ENCODE data around the gene KRT82.
"Not testable (repeated sequence)": the region's sequence is repeated elsewhere in the genome, so short reads cannot be mapped to it uniquely, and the experiment has no call there.

Gene KRT82

DNA sequence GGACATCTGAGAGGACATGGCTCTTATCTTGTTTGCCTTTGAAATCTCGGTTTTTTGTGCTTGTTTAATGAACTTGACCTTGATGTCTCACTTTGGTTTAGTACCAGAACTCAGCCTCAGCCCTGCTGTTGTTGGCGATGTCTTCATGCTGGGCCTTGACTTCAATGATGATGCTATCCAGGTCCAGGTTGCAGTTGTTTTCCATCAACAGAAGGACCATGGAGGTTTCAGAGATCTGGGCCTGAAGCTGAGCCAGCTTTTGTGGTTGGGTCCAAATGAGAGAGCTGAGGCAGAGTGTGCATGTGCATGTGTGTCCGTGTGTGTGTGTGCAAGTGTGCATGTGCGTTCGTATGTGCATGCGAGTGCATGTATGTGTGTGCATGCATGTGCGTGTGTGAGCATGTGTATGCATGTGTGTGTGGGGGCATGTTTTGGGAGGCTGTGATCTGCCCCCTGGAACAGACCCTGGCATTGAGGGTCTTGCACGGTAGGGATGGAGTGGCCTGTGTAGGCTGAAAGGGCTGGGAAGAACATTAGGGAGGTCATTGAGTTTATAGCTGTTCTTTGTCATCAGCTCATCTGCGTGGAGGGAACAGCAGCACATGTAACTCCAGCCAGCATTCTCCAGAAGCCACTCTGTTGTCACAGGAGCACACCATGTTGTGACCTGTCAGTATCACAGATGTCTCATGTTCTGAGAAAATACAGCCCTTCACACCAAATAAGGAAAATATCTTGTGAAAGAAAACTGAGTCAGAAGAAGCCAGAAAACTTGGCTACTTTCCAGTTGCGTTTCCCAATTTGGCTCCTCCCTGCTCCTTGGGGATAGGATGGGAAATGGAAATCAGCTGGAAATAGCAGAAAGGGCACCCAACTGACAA is 10.0 kb upstream of the KRT82 start:
- DNase-seq, result no peak

DNA sequence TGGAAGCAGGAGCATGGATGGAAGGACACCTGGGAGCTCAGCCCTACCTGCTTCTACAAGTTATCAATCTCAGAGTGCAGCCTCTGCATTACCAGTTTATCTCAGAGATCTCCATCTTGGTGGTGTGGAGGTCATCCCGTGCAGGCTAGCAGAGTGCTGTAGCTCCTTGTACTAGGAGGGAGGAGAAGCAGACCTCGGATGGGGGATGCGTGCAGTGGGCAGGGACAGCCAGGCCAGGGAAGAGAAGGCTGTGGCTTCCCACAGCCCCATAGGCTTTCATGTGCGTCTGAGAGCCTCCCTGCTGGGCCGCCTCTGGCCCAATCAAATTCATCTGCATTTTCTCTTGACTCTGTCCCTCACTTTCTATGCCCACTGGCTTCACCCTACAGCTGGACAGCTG is 8.8 kb upstream of the KRT82 start:
- DNase-seq, result no peak
- in situ Hi-C loops (cut with MboI; ENCODE audit: low pct_unique_long_range_greater_than_20kb, low sequenced_read_pairs), result no loop called here

More for the DNA sequence above, 10.0 kb upstream of the KRT82 start:
- in situ Hi-C loops (cut with MboI; ENCODE audit: low pct_unique_long_range_greater_than_20kb, low sequenced_read_pairs), result no loop called here

DNA sequence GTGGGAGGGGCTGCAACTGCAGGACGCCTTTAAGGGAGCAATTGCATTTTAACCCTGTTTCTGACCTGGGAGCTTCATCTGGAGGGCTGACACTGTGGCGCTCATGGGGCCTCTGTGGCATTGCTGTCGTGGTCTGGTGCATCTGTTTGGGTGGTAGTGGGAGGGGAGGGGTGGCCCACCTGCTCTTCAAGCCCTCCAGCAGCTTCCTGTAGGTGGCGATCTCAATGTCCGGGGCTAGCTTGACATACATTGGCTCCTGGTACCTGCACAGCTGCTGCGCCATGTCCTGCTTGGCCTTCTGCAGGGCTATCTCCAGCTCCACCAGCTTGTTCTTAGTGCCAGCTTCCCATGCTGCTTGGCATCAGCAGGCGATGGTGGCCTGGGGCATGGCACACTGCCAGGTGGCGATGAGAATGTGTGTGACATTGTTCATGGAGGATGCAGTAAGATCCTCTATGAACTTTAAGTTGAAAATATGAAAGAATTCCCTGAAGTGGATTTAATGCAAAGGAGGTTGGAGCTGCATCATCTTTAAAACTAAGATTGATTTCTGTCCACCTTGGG is 7.7 kb upstream of the KRT82 start:
- no peak for DNase-seq
- in situ Hi-C loops (cut with MboI; ENCODE audit: low pct_unique_long_range_greater_than_20kb, low sequenced_read_pairs), result no loop called here

DNA sequence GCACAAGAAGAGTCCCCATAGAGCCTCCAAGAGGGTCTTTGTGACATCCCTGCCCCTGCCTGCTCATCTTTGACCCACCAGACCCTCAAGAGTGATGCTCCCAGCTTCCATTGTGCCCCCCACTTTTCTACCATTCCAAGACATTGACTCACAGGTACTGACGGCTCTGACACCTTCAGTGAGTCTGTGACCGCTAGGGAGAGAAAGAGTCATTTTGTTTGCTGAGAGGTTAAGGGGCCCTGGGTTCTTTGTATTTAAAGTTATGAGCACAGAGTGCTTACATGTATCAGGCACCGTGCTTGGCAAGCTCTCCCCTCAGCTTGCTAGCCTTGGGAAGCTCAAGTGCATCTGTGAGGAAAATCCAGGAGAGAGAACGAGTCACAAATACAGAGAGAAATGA is 7.1 kb upstream of the KRT82 start:
- DNase-seq, result no peak
- in situ Hi-C loops (cut with MboI; ENCODE audit: low pct_unique_long_range_greater_than_20kb, low sequenced_read_pairs), result no loop called here

DNA sequence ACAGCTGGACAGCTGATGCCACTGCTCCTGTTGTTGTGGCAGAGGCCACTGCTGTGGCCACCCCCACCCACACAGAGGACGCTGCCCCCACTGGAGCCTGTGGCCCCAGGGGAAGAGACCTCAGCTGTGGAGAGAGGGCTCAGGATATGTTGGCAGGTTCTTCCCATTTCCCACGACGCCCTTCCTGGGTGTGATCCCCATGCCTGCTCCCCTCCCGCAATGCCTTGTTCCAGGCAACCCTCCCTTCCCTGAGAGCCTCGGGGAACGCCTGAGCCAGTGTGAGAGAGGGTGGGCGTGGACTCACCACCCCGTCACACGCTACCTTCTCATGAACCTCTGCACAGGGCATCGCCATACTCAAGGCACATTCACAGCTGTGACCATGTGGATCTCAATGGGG is 5.7 kb upstream of the KRT82 start:
- no peak for DNase-seq
- in situ Hi-C loops (cut with MboI; ENCODE audit: low pct_unique_long_range_greater_than_20kb, low sequenced_read_pairs), result no loop called here

DNA sequence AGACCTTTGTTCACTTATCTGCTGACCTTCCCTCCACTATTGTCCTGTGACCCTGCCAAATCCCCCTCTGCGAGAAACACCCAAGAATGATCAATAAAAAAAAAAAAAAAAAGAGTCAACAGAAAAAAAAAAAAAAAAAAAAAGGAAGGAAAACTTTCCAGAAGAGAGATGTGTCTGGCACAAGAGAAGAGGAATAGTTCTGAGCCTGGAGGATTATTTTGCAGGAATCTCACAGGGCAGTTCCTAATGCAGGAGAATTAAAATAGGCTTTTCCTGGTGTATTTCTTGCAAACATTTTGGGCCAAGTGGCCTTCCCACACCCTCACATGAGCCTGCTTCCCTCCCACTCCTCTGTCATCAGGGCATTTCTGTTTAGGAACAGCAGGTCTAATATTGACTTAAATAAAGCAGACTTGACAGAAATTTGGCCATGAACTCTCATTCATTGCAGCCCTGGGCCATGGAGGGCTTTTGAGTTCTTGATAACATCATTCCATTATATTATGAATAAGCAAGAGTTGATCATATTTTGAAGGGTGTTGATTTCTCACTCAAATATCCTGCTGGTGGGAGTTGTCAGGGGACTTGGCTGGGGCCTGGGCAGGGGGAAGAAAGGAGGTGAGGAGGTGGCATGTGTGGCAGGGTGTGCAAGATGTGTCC is 4.6 kb upstream of the KRT82 start:
- in situ Hi-C loops (cut with MboI; ENCODE audit: low pct_unique_long_range_greater_than_20kb, low sequenced_read_pairs); DNase-seq: not testable (repeated sequence)

DNA sequence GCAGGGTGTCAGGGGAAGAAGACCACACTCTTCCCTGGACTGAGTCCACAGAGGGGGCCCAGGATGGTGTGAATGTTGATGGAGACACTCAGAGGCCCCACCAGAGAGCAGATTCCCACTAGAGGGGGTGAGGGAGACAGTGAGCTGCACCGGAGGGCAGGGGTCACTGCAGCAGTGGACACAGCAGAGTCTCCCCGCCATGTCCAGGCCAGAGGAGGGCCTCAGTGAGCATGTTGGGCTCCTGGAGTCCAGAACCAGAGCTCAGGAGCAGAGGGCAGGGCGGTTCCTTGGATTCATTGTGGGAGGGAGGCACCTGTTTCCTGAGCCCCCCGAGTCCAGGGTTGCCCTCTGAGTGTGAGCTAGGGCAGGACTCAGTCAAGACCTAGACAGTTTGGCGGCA is 1.8 kb upstream of the KRT82 start:
- in situ Hi-C loops (cut with MboI; ENCODE audit: low pct_unique_long_range_greater_than_20kb, low sequenced_read_pairs), result no loop called here
- DNase-seq, result no peak

DNA sequence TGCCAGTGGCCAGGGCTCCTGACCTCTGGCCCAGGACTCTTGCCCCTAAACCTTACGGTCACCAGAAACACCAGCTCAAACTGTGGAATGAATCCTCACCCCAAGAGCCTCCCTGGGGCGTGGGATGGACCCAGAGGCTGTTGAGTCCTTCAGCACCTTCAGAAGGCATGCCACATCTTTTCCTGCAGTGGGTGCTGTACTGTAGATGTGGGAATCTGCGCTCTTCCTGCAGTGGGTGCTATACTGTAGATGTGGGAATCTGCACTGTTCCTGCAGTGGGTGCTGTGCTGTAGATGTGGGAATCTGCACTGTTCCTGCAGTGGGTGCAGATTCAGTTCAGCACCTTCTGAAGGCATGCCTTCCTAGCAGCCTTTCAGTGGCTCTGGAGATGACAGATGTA is 1.2 kb downstream of the KRT82 start:
- in situ Hi-C loops (cut with MboI; ENCODE audit: low pct_unique_long_range_greater_than_20kb, low sequenced_read_pairs), result no loop called here

DNA sequence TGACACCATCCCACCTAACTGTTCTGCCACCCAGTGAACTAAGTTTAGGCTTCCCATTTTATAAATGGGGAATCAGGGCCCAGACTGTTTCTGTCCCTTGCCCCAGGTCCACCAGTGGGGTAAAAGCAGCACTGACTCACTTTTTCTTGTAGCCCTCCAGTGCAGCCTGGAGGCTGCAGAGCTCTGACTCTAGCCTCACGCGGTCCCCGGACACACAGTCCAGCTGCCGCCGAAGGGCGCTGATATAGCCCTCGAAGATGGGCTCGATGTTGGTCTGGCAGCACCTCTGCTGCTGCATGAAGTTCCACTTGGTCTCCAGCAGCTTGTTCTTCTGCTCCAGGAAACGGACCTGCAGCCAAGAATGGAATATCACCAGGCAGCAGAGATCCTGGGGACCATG is 2.6 kb downstream of the KRT82 start:
- in situ Hi-C loops (cut with MboI; ENCODE audit: low pct_unique_long_range_greater_than_20kb, low sequenced_read_pairs), result no loop called here
- no peak for DNase-seq

More for the DNA sequence above, 1.2 kb downstream of the KRT82 start:
- DNase-seq, result no peak

DNA sequence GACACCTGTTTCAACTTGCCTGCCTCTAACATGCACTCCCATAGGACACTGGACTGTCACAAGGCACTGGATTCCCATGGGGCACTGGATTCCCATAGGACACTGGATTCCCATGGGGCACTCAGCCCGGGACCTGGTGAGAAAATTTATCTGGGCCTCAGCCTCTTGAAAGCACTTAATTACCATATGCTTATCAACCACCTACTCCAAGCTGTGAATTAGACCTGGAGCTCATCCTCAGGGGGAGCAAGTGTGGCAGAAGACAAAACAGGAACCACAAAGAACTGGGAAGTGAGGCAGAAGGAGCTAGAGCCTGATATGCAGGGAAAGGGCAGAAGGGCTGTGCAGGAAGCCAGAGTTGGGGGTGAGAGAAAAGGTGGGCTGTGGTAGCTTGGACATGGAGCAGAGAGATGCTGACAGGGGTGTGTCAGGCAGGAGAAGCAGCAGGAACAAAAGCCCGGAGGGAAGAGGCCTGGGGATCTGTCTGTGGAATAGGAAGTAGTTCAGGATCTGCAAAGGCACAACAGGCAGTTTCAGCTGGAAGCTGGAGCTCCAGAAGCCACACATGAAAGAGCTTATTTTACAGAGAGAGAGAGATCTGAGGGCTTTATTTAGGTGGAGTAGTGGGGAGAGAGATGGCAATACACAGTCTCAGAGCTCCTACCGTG is 3.1 kb downstream of the KRT82 start:
- no peak for DNase-seq
- in situ Hi-C loops (cut with MboI; ENCODE audit: low pct_unique_long_range_greater_than_20kb, low sequenced_read_pairs), result no loop called here

DNA sequence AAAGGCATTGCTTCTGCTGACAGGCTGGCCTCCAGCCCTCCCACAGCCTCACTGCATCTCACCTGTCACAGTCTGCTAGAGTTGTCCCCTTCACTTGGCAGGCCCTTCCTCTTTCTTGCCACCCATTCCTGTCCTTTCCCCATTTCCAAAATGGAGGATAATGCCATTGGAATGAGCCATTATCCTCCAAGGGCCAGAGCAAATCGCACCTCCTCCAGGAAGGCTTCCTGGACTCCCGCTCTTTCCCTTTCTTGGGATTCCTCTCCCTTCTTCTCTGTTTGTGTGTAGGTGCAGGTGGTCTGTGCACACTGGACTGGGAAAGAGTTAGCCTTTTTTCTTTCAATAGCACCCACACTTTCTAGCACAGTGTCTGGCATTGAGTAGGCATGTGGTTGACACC is 3.8 kb downstream of the KRT82 start:
- in situ Hi-C loops (cut with MboI; ENCODE audit: low pct_unique_long_range_greater_than_20kb, low sequenced_read_pairs), result no loop called here
- DNase-seq, result no peak

DNA sequence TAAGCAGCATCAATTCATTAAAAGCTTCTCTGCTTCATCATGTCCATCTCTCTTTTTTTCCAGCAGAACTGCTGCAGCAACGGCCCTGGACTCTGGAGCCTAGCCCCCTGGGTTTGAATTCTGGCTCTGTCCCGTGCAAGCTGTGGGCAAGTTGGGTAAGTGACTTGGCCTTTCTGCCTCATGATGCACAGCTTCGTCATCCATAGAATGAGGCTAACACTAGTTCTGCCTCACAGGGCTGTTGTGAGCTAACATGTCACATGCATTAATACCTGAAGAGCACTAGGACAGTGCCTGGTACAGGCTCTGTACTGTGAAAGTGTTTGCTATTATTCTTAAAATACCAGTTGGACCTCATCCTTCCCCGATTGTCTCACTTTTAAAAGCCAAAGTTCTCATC is 4.2 kb downstream of the KRT82 start:
- DNase-seq, result no peak
- in situ Hi-C loops (cut with MboI; ENCODE audit: low pct_unique_long_range_greater_than_20kb, low sequenced_read_pairs), result no loop called here

DNA sequence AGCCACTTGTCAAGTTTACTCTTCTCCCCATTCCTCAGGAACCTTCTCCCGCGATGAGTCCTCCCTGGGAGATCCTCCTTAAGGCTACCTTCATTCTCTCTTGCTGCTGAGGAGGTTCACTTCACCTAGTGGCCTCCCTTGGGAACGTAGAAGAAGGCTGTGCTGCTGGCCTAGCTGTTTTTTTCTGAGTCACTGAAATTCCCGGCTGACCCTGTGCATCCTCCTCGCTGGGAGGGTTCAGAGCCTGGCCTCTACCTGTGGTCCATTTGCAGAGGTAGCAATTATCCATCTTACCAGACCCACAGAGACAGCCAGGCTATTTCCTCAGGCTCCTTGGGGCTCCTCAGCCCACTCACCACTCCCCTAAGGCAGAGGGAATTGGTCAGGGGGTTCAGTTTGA is 4.6 kb downstream of the KRT82 start:
- DNase-seq, result no peak
- in situ Hi-C loops (cut with MboI; ENCODE audit: low pct_unique_long_range_greater_than_20kb, low sequenced_read_pairs), result no loop called here

DNA sequence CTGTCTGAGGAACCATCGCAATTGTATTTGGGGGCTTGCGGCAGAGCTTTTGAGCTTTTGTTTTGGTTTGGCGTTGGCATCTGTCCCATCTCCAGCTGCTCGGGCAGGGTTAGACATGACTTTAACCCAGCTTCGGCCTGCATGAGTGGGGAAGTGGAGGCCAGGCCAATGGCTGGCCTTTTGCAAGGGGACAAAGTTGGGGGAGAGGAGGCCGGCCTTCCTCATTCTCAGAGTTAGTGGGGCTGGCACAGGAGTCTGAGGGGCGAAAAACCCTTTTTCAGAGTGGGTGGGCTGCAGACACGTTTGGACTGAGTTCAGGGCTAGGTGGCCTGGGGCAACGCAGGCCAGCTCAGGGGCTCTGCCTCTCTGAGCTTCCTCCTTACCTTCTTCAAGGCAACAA is 5.2 kb downstream of the KRT82 start:
- DNase-seq, result no peak
- in situ Hi-C loops (cut with MboI; ENCODE audit: low pct_unique_long_range_greater_than_20kb, low sequenced_read_pairs), result no loop called here

DNA sequence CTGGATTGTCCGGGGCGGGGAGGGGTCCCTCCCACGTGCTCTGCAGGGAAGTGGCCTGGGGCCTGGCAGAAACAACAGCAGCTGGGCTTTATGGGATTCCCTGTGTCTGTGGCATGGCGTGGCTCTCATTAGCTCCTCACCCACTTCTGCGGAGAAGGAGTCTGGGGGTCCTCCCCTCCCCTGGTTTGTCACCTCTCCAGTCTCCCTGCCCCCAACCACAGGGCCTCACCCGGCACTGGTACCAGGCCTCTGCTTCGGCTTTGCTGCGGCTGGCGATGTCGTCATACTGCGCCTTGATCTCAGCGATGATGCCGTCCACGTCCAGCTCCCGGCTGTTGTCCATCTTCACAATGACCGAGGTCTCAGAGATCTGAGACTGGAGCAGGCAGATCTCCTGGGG is 6.4 kb downstream of the KRT82 start:
- in situ Hi-C loops (cut with MboI; ENCODE audit: low pct_unique_long_range_greater_than_20kb, low sequenced_read_pairs), result loop anchor here (25.0 kb wide), 1 partner anchor 588 kb away; no protein-coding TSS in a partner anchor

DNA sequence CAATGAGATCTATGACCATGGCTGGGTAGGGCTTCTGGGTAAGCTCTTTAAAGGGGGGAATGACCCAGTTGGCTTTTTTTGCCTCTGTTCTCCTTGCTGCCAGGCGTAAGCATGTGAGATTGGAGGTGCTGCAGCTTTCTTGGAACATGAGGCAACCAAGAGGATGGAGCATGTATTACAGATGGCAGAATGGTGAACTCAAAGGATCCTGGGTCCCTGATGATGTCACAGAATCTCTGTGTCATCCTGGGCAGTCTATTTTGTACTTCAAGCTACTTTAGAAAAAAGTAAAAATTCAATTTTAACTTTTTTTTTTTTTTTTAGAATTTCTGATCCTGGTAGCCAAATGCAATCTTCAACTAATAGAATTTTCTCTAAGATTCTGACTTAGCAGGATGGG is 8.0 kb downstream of the KRT82 start:
- DNase-seq, result no peak
- in situ Hi-C loops (cut with MboI; ENCODE audit: low pct_unique_long_range_greater_than_20kb, low sequenced_read_pairs), result loop anchor here (25.0 kb wide), 1 partner anchor 589 kb away; no protein-coding TSS in a partner anchor

More for the DNA sequence above, 6.4 kb downstream of the KRT82 start:
- no peak for DNase-seq

DNA sequence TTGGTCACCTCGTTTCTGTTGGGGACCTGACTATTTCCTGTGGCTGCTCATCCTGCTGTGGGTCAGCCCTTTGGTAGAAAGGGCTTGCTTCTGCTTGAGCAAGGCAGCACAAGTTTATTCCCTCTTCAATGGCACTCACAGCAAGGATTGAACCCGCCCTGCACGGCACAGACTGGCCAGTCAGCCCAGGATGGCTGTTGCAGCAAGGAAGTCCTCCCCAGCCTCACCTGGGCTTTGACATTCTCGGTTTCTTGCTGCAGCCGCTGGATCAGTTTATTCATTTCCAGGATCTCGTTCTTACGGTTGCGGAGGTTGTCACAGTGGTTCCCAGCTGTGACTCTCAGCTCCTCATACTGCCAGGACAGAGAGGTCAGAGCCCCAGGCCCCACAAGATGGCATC is 9.5 kb downstream of the KRT82 start:
- DNase-seq, result no peak
- in situ Hi-C loops (cut with MboI; ENCODE audit: low pct_unique_long_range_greater_than_20kb, low sequenced_read_pairs), result loop anchor here (25.0 kb wide), 1 partner anchor 591 kb away; no protein-coding TSS in a partner anchor

DNA sequence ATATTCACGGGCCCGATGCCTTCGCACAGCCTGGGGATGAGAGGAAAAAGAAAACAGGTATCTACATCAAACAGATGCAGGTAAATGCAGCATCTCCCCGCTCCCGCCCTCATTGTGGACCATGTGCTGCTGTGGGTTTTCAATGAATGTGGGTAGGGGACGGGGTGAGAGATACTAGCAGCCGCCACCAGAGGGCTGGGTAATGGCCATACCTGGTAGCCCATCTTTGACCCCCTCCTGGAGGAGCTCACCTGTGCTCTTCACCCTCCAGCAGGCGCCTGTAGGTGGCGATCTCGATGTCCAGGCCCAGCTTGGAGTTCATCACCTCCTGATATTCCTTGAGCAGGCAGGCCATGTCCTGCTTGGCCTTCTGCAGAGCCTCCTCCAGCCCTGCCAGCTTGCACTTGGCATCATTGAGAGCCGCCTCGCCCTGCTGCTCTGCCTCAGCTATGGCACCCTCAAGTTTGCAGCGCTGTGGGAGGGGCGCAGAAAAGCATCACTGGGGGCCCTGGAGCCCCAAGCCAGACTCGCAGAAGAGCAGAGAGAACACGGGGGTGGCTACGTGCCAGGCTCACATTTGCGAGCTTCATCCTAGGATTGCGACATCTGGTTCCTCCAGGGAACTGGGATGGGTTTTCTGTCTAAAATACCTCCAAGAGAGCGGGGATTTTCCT is 10.2 kb downstream of the KRT82 start:
- in situ Hi-C loops (cut with MboI; ENCODE audit: low pct_unique_long_range_greater_than_20kb, low sequenced_read_pairs), result loop anchor here (25.0 kb wide), 1 partner anchor 591 kb away; no protein-coding TSS in a partner anchor
- DNase-seq, result peak; percentile 3

DNA sequence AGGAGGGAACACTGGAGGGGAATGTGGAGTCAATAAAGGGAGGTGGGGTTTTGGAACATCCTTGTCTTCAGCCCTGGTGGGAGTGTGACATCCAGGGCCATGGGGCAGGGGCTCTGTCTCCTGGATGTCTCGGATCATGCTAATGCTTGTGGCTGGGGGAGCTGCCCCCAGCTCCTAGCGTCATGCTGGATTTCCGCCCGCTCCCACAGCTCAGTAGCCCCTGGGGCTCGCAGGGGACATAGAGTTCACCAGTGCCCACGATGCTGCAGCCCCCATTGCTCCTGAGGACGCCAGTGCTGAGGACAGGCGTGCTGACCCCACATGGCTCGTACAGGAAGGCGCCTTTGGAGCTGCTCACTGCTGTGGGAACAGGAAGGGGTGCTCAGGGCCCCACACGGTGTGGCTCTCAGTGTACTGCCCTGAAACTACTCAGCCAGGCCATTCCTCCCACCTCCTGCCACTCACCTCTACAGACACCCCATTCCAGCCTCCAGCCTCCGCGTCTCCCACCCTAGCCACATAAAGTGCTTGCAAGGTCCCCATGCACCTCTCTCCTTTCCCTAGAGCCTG is 11.2 kb downstream of the KRT82 start:
- in situ Hi-C loops (cut with MboI; ENCODE audit: low pct_unique_long_range_greater_than_20kb, low sequenced_read_pairs), result loop anchor here (25.0 kb wide), 1 partner anchor 592 kb away; no protein-coding TSS in a partner anchor

More for the DNA sequence above, 11.2 kb downstream of the KRT82 start:
- DNase-seq, result no peak

Measured in KBM-7 (cell line).